Type B pancreatic cell (in vitro differentiated cells): Measurements from ENCODE around the gene ST8SIA5. TPM values are rescaled to one million over a fixed set of nuclear protein-coding genes. Genes with fewer than 3 reads are reported as not detected.

ENCODE experiments used
- DNase-seq: peaks from one replicate; pipeline ENCODE4 v3.0.0; 2021; ENCODE audit warnings: mixed read lengths; ENCODE audit not compliant: unreplicated experiment; ENCODE audit errors: extremely low spot score
- H3K27ac Mint-ChIP-seq: 2 replicates; pipeline ENCODE4 v1.8.0; 2021; ENCODE audit warnings: mild to moderate bottlenecking, mixed read lengths
- H3K27me3 Mint-ChIP-seq: 2 replicates; pipeline ENCODE4 v1.8.0; 2021; ENCODE audit warnings: mixed read lengths
- H3K36me3 Mint-ChIP-seq: 2 replicates; pipeline ENCODE4 v1.8.0; 2021; ENCODE audit warnings: mixed read lengths
- H3K4me1 Mint-ChIP-seq: one replicate; pipeline ENCODE4 v1.8.0; 2021; ENCODE audit warnings: mixed read lengths; ENCODE audit not compliant: unreplicated experiment
- H3K4me3 Mint-ChIP-seq: 2 replicates; pipeline ENCODE4 v1.8.0; 2021; ENCODE audit warnings: mild to moderate bottlenecking, mixed read lengths
- H3K9me3 Mint-ChIP-seq: 2 replicates; pipeline ENCODE4 v1.8.0; 2021; ENCODE audit warnings: mixed read lengths
- CTCF ChIP-seq: fragments of 200-600 bp; sonication (generic); conservative IDR thresholded peaks from 2 replicates; pipeline ENCODE4 v1.5.0; 2021; ENCODE audit warnings: antibody characterized with exemption, mild to moderate bottlenecking
- total RNA-seq: library from RNA; stranded (reverse); gene quantifications from 2 replicates; pipeline ENCODE4 v1.2.1, GENCODE V29; 2021; ENCODE audit warnings: low replicate concordance

The ST8SIA5 gene
- total RNA-seq, 1 donor from 2014 or later: 0.94 TPM

GRCh38 chr18:46712406-46712805, 44.4 kb downstream of the ST8SIA5 start:
- DNase-seq: no peak
- H3K9me3 Mint-ChIP-seq: peaks cover 1% of the 10 kb centered on the region
- no peaks in the 10 kb centered on the region for H3K36me3 Mint-ChIP-seq
- no peak overlapping the region for H3K27ac Mint-ChIP-seq
- no peak overlapping the region for H3K4me3 Mint-ChIP-seq
- peaks cover 6% of the 10 kb centered on the region for H3K4me1 Mint-ChIP-seq
- no peak for TF ChIP-seq CTCF
- H3K27me3 Mint-ChIP-seq: peaks cover 19% of the 10 kb centered on the region

- Mint-ChIP-seq H3K4me3 (no peak overlapping the region), H3K27me3 (peaks cover 18% of the 10 kb centered on the region), H3K4me1 (peaks cover 10% of the 10 kb centered on the region), H3K36me3 (no peaks in the 10 kb centered on the region), H3K9me3 (peaks cover 4% of the 10 kb centered on the region), H3K27ac (no peak overlapping the region)
- TF ChIP-seq CTCF: no peak
- no peak for DNase-seq
Measured at GRCh38 chr18:46711444-46711863, 45.4 kb downstream of the ST8SIA5 start.

GRCh38 chr18:46706968-46707367, 49.9 kb downstream of the ST8SIA5 start:
- no peak for TF ChIP-seq CTCF
- DNase-seq: no peak
- H3K27ac Mint-ChIP-seq: no peak overlapping the region
- peaks cover 14% of the 10 kb centered on the region for H3K4me1 Mint-ChIP-seq
- no peak overlapping the region for H3K4me3 Mint-ChIP-seq
- peaks cover 4% of the 10 kb centered on the region for H3K9me3 Mint-ChIP-seq
- peaks cover 10% of the 10 kb centered on the region for H3K27me3 Mint-ChIP-seq
- H3K36me3 Mint-ChIP-seq: no peaks in the 10 kb centered on the region

- peaks cover 10% of the 10 kb centered on the region for H3K4me1 Mint-ChIP-seq
- DNase-seq: no peak
- H3K27ac Mint-ChIP-seq: no peak overlapping the region
- peaks cover 7% of the 10 kb centered on the region for H3K27me3 Mint-ChIP-seq
- peaks cover 4% of the 10 kb centered on the region for H3K9me3 Mint-ChIP-seq
- H3K4me3 Mint-ChIP-seq: no peak overlapping the region
- no peaks in the 10 kb centered on the region for H3K36me3 Mint-ChIP-seq
- TF ChIP-seq CTCF: no peak
Measured at GRCh38 chr18:46705521-46705920, 51.3 kb downstream of the ST8SIA5 start.

GRCh38 chr18:46704816-46705215, 52.0 kb downstream of the ST8SIA5 start:
- no peak for DNase-seq
- TF ChIP-seq CTCF: no peak
- no peak overlapping the region for H3K4me3 Mint-ChIP-seq
- H3K27ac Mint-ChIP-seq: no peak overlapping the region
- H3K4me1 Mint-ChIP-seq: peaks cover 10% of the 10 kb centered on the region
- no peaks in the 10 kb centered on the region for H3K36me3 Mint-ChIP-seq
- peaks cover 4% of the 10 kb centered on the region for H3K9me3 Mint-ChIP-seq
- H3K27me3 Mint-ChIP-seq: peaks cover 7% of the 10 kb centered on the region

- no peak for TF ChIP-seq CTCF
- Mint-ChIP-seq H3K4me3 (no peak overlapping the region), H3K27ac (no peak overlapping the region), H3K4me1 (peaks cover 10% of the 10 kb centered on the region), H3K36me3 (no peaks in the 10 kb centered on the region), H3K9me3 (peaks cover 4% of the 10 kb centered on the region), H3K27me3 (peaks cover 4% of the 10 kb centered on the region)
- DNase-seq: no peak
Measured at GRCh38 chr18:46704189-46704588, 52.7 kb downstream of the ST8SIA5 start.
